HG03342 (cell line): ENCODE results near the gene BLNK.

Source experiments
- ATAC-seq: cut with Tn5 transposase; IDR thresholded peaks from one replicate; pipeline ENCODE4 v1.9.1; 2021; ENCODE audit warnings: mild to moderate bottlenecking, moderate library complexity; ENCODE audit not compliant: unreplicated experiment

Gene BLNK

GRCh38 chr10:96264938-96265337 is 6.4 kb downstream of the BLNK start:
- ATAC-seq: no peak

- peak; percentile 42 for ATAC-seq
Measured at GRCh38 chr10:96263669-96264068, 7.7 kb downstream of the BLNK start.

- ATAC-seq: no peak
Measured at GRCh38 chr10:96263176-96263575, 8.2 kb downstream of the BLNK start.

- no peak for ATAC-seq
Measured at GRCh38 chr10:96261930-96262329, 9.4 kb downstream of the BLNK start.

GRCh38 chr10:96261132-96261531 is 10.2 kb downstream of the BLNK start:
- ATAC-seq: no peak

- no peak for ATAC-seq
Measured at GRCh38 chr10:96260014-96260413, 11.4 kb downstream of the BLNK start.

GRCh38 chr10:96259150-96259549 is 12.2 kb downstream of the BLNK start:
- ATAC-seq: no peak

GRCh38 chr10:96257944-96258343 is 13.4 kb downstream of the BLNK start:
- ATAC-seq: no peak

- ATAC-seq: no peak
Measured at GRCh38 chr10:96255549-96256333, 15.6 kb downstream of the BLNK start.

- ATAC-seq: no peak
Measured at GRCh38 chr10:96254976-96255375, 16.4 kb downstream of the BLNK start.

- ATAC-seq: no peak
Measured at GRCh38 chr10:96252730-96253129, 18.6 kb downstream of the BLNK start.

- ATAC-seq: no peak
Measured at GRCh38 chr10:96250349-96250748, 21.0 kb downstream of the BLNK start.

GRCh38 chr10:96249264-96249663 is 22.1 kb downstream of the BLNK start:
- no peak for ATAC-seq

- peak; percentile 98 for ATAC-seq
Measured at GRCh38 chr10:96244354-96244753, 27.0 kb downstream of the BLNK start.

GRCh38 chr10:96243296-96243695 is 28.1 kb downstream of the BLNK start:
- no peak for ATAC-seq

- no peak for ATAC-seq
Measured at GRCh38 chr10:96242822-96243221, 28.5 kb downstream of the BLNK start.

GRCh38 chr10:96238646-96239623 is 32.4 kb downstream of the BLNK start:
- no peak for ATAC-seq

- ATAC-seq: no peak
Measured at GRCh38 chr10:96236876-96237275, 34.5 kb downstream of the BLNK start.

- ATAC-seq: no peak
Measured at GRCh38 chr10:96236090-96236478, 35.3 kb downstream of the BLNK start.

GRCh38 chr10:96235326-96236089 is 35.9 kb downstream of the BLNK start:
- ATAC-seq: no peak

GRCh38 chr10:96233959-96234358 is 37.4 kb downstream of the BLNK start:
- ATAC-seq: no peak
